GM18951 (cell line): Measurements from ENCODE around the gene ASCL1.

Experiments
- POLR2A ChIP-seq: IDR thresholded peaks from 4 replicates; pipeline ENCODE4 v1.6.1; 2011; ENCODE audit warnings: mild to moderate bottlenecking; ENCODE audit not compliant: insufficient read length, insufficient read depth; ENCODE audit errors: extremely low read depth
- in situ Hi-C: fragments of 300-500 bp; cut with MboI; formaldehyde crosslinking; loops from one replicate; pipeline ENCODE4 v1.12.0; 2022; ENCODE audit warnings: low sequenced_read_pairs, mixed read lengths, inconsistent platforms; ENCODE audit not compliant: unreplicated experiment

The ASCL1 gene

DNA sequence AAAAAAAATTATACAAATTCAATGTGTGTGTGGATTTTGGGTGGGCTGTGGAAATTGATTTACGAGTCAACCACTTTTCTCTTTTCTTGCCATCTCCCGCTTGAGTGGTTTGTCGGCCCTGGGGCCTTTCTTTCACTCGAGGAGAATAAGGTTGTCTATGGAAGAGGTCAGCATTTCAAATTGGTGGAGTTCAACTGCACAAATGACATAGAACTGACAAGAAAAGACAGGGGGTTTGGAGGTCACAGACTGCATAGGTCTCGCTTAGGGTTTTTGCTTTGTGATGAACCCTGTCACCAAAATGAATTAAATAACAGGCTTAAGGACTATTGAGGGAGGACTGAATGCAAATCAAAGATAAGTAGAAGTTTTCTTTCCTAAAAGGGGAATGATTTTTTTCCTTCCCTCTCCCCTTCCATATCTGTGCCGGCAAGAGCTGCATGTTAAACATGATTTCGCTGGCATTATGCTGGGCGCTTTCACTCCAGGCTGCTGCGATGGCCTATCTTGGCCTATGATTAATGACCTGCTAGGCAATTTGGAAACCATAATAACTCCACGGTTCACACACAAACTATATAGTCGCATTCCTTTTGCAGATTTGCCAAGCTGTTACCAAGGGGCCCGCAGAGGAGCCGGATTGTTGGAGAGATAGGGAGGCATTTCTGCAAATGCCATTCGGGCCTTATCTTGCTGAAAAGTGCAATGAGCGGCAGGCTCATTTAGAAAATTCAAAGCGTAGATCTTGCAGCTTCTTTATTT, 20.7 kb downstream of the ASCL1 start:
- no peak for TF ChIP-seq POLR2A
- in situ Hi-C loops, result no loop called here

DNA sequence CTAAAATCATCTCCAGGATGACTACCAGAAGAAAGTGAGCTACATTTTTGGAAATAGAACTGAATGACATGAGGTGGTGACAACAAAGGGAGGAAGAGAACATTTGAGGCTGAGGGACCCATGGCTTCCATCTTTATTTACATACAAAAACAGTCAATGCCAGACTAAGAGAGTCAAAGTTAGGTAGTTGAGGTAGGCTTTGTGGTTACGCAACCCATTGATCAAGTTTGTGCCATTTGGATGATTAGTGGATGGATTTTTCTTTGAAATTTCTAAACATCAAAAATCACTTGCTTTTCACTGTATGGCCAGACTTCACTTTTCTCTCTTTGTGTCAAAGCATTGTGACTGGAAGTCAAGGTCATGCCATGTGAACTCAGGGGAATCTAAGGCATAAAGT, 22.9 kb downstream of the ASCL1 start:
- in situ Hi-C loops, result no loop called here
- no peak for TF ChIP-seq POLR2A

DNA sequence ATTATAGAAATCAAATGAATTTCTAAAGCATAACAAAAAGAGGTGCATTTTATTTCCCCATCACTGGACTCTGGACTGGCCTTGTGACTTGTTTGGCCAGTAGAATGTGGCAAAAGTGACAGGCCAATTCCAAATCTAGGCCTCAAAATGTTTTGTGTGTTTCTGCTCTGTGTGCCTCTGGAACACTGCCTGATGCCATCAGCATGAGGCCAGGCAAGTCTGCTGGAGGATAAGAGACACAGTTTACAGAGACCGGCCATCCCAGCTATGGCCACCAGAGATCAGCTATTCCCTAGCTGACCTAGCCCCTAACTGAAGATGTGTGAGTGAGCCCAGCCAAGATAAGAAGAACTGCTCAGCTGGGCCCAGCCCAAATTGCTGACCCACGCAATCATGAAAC, 32.9 kb downstream of the ASCL1 start:
- no peak for TF ChIP-seq POLR2A
- in situ Hi-C loops, result no loop called here

DNA sequence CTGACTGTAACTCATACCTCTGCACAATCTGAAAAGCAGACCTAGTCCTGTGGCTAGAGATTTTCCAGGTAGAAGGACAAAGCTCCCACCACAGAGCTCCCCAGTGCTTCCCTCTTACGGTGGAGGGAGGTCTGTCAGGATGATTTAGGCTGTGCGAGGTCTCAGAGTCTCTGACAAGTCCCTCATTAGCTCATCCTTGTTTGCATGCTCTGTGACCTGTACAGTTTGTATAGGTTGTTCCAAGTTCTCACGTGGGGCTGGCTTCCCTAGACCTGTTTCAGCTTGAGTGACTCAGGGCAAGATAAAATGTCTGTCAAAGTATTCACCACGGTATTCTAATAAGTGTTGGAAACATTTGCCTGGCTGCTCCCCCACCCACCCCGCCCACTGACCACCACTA, 34.8 kb downstream of the ASCL1 start:
- no peak for TF ChIP-seq POLR2A
- in situ Hi-C loops, result no loop called here

DNA sequence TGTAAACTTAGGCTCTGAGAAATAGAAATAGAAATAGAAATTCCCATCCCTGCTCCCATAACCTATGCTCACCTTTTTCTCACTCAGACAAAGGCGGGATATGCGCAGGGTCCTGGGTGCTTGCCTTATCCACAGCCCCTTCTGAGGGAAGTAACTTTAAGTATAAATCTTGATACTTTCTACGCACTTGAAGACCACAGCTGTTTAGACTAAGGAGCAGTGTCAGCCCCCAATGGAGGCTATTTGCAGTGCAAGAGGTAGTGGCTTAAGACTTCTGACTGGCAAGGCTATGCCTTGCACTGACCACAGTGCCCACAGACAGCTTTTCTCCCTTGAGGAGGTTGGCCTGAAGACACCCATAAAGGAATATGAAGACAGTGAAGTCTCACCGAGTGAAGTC, 35.2 kb downstream of the ASCL1 start:
- TF ChIP-seq POLR2A, result no peak
- in situ Hi-C loops, result no loop called here

DNA sequence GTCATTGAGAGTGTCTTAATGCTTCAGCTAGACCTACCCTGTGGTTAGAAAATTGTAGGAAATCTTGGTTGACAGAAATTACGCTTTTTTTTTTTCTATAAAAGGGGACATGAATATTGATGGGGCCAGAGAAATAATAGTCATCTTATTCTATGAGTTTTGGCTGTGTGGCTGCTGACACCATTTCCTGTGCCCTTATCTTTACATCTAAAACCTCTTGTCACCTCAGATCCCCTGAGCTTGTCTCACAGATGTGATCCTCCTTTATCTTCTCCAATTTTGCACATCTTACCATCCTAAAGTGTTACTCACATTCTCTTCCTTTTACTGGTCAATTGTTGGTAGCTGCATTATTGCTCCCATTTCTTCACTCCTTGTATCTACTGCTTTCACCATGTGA, 36.1 kb downstream of the ASCL1 start:
- in situ Hi-C loops, result no loop called here
- no peak for TF ChIP-seq POLR2A

DNA sequence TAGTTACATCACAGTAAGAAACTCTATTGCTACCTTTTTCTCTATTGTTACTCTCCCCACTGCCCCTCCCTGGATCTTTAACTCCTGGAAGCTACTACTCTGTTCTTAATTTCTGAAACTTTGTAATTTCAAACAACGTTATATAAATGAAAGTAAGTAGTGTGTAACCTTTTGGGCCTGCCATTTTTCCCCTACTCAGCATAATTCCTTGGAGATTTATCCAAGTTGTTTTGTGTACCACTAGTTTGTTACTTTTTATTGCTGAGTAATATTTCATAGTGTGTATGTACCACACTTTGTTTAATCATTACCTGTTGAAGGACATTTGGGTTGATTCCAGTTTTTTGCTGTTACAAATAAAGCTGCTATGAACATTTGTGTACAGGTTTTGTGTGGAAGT, 37.9 kb downstream of the ASCL1 start:
- no peak for TF ChIP-seq POLR2A
- in situ Hi-C loops, result no loop called here
